Esophagus muscularis mucosa (tissue), 4 donors: ENCODE results near the gene BAX. TPM values are rescaled to one million over a fixed set of nuclear protein-coding genes. Genes with fewer than 3 reads are reported as not detected.
A peak's percentile ranks its signal among the peaks of the same experiment; 100 is the strongest.
"Not testable (repeated sequence)": the region's sequence is repeated elsewhere in the genome, so short reads cannot be mapped to it uniquely, and the experiment has no call there.

Experiments used
- DNase-seq: peaks from one replicate; pipeline ENCODE4 v3.0.0-alpha.2; 2017; ENCODE audit errors: extremely low spot score
- H3K27ac ChIP-seq, 4 donors: fragments of 200-600 bp; sonication (generic); replicated peaks in 1 of 4; 1 replicate in 3 of 4; 2 replicates in 1 of 4; pipeline ENCODE4 v1.5.1; 2016 to 2019; ENCODE audit warnings: mild to moderate bottlenecking in 1 of 4
- H3K27me3 ChIP-seq, 4 donors: fragments of 200-600 bp; sonication (generic); one replicate each; pipeline versions ENCODE4 v1.5.1 to v1.6.0; 2016 to 2019
- H3K36me3 ChIP-seq, 4 donors: fragments of 200-600 bp; sonication (generic); one replicate each; pipeline ENCODE4 v1.5.1; 2016 to 2019
- H3K4me1 ChIP-seq, 4 donors: fragments of 200-600 bp; sonication (generic); one replicate each; pipeline ENCODE4 v1.5.1; 2016 to 2019
- H3K4me3 ChIP-seq, 4 donors: fragments of 200-600 bp; sonication (generic); 1 replicate in 2 of 4; 2 replicates in 2 of 4; pipeline ENCODE4 v1.5.1; 2016 to 2019; ENCODE audit warnings: mild to moderate bottlenecking in 4 of 4, moderate library complexity in 1 of 4
- H3K9me3 ChIP-seq, 4 donors: fragments of 200-600 bp; sonication (generic); 1 replicate in 3 of 4; 2 replicates in 1 of 4; pipeline ENCODE4 v1.5.1; 2016 to 2019
- CTCF ChIP-seq, 3 experiments: fragments of 200-600 bp in 2 of 3; fragments of 450-650 bp in 1 of 3; sonication (generic) in 2 of 3; IDR thresholded peaks; one replicate each; pipeline ENCODE4 v1.5.1; 2017 to 2019; ENCODE audit warnings: antibody characterized with exemption in 3 of 3, mild to moderate bottlenecking in 2 of 3, moderate library complexity in 1 of 3
- EP300 ChIP-seq: sonication (generic); formaldehyde crosslinking; IDR thresholded peaks from one replicate; pipeline ENCODE4 v1.6.1; 2017; ENCODE audit warnings: antibody characterized with exemption
- POLR2A ChIP-seq: fragments of 450-650 bp; IDR thresholded peaks from one replicate; pipeline ENCODE4 v1.6.1; 2017; ENCODE audit warnings: antibody characterized with exemption, moderate library complexity, mild to moderate bottlenecking, low read depth
- POLR2AphosphoS5 ChIP-seq, 2 donors: sonication (generic); formaldehyde crosslinking; IDR thresholded peaks; one replicate each; pipeline ENCODE4 v1.6.1; 2017; ENCODE audit warnings: antibody characterized with exemption in 2 of 2
- WGBS: methylation state at CpG from one replicate; pipeline ENCODE4 v1.1.5; 2018; 5-methylcytosine and 5-hydroxymethylcytosine counted together
- intact Hi-C: fragments of 100-400 bp; cut with DNase I; formaldehyde crosslinking; loops from one replicate; pipeline ENCODE4 v1.15.1; 2023
- total RNA-seq, 4 donors: library from RNA; depleted of rRNA; stranded (reverse); fragments of >200 nt; gene quantifications; one replicate each; pipeline versions ENCODE4 v1.1.0 to v1.2.1, GENCODE V29; 2016

BAX gene
- total RNA-seq, 4 donors from 2014 or later, result 39.0 to 50.4 (median 42.3) TPM

GRCh38 chr19:48922548-48923490, 31.9 kb upstream of the BAX start:
- no peaks in the 10 kb centered on the region for H3K27me3 ChIP-seq
- 85% methylated on average over 18 of the region's 18 CpGs for WGBS

GRCh38 chr19:48925240-48925843, 29.3 kb upstream of the BAX start:
- WGBS, result 80% methylated on average over 11 of the region's 11 CpGs
- Histone ChIP-seq H3K27me3 (no peaks in the 10 kb centered on the region), H3K4me1 (peaks cover 7 to 13% (median 11%) of the 10 kb centered on the region in 4 donors), H3K36me3 (peaks cover 21 to 35% (median 27%) of the 10 kb centered on the region in 4 donors), H3K4me3 (no peak overlapping the region), H3K27ac (peak overlapping the region in 1 of 4 donors; percentile 42), H3K9me3 (no peaks in the 10 kb centered on the region)
- DNase-seq, result no peak
- TF ChIP-seq EP300, result no peak
- no peak for TF ChIP-seq CTCF (IDR thresholded peaks at IDR 0.05)
- TF ChIP-seq POLR2A, result no peak
- TF ChIP-seq POLR2AphosphoS5 (IDR thresholded peaks at IDR 0.05), result no peak
- intact Hi-C loops, result no loop called here

More at GRCh38 chr19:48922548-48923490, 31.9 kb upstream of the BAX start:
- Histone ChIP-seq H3K4me3 (no peak overlapping the region), H3K9me3 (no peaks in the 10 kb centered on the region), H3K27ac (no peak overlapping the region), H3K36me3 (peaks cover 24 to 58% (median 52%) of the 10 kb centered on the region in 4 donors), H3K4me1 (peaks cover 7 to 13% (median 11%) of the 10 kb centered on the region in 4 donors)
- no peak for DNase-seq
- TF ChIP-seq POLR2A (no peak), EP300 (no peak), CTCF (IDR thresholded peaks at IDR 0.05) (no peak), POLR2AphosphoS5 (IDR thresholded peaks at IDR 0.05) (no peak)
- intact Hi-C loops, result no loop called here

- peak overlapping the region in 1 of 4 donors; percentile 33 for H3K27ac ChIP-seq
- H3K4me3 ChIP-seq, result not testable (repeated sequence)
- WGBS, result 88% methylated on average over 8 of the region's 8 CpGs
Observed at GRCh38 chr19:48925890-48926289, 28.8 kb upstream of the BAX start.

GRCh38 chr19:48926909-48927308, 27.8 kb upstream of the BAX start:
- WGBS, result 9% methylated on average over 10 of the region's 10 CpGs
- no peak for DNase-seq
- intact Hi-C loops, result no loop called here

More at GRCh38 chr19:48925890-48926289, 28.8 kb upstream of the BAX start:
- intact Hi-C loops, DNase-seq, H3K9me3 ChIP-seq, H3K27me3 ChIP-seq: not testable (repeated sequence)
- Histone ChIP-seq H3K36me3 (peaks cover 16 to 30% (median 21%) of the 10 kb centered on the region in 4 donors), H3K4me1 (peaks cover 7 to 13% (median 11%) of the 10 kb centered on the region in 4 donors)

GRCh38 chr19:48927692-48928091, 27.0 kb upstream of the BAX start:
- H3K9me3 ChIP-seq, DNase-seq, H3K4me3 ChIP-seq, H3K27ac ChIP-seq, H3K27me3 ChIP-seq, intact Hi-C loops: not testable (repeated sequence)
- WGBS, result 92% methylated on average over 17 of the region's 17 CpGs
- Histone ChIP-seq H3K36me3 (peaks cover 4 to 12% (median 5%) of the 10 kb centered on the region in 4 donors), H3K4me1 (peaks cover 7 to 13% (median 11%) of the 10 kb centered on the region in 4 donors)

More at GRCh38 chr19:48926909-48927308, 27.8 kb upstream of the BAX start:
- H3K36me3 ChIP-seq, result peaks cover 10 to 20% (median 11%) of the 10 kb centered on the region in 4 donors
- no peak overlapping the region for H3K4me3 ChIP-seq
- H3K4me1 ChIP-seq, result peaks cover 7 to 13% (median 11%) of the 10 kb centered on the region in 4 donors
- H3K9me3 ChIP-seq, result no peaks in the 10 kb centered on the region
- peak overlapping the region in 2 of 4 donors; percentile 5 to 38 for H3K27ac ChIP-seq
- peak; percentile 78 to 84 for TF ChIP-seq POLR2AphosphoS5 (IDR thresholded peaks at IDR 0.05)
- TF ChIP-seq CTCF (IDR thresholded peaks at IDR 0.05), result no peak
- no peaks in the 10 kb centered on the region for H3K27me3 ChIP-seq
